ENCODE results near the gene SERPINA3. TPM values are rescaled to one million over a fixed set of nuclear protein-coding genes. Genes with fewer than 3 reads are reported as not detected.
"Not testable (repeated sequence)": the region's sequence is repeated elsewhere in the genome, so short reads cannot be mapped to it uniquely, and the experiment has no call there.

SERPINA3 gene
- polyA plus RNA-seq, 1 donor, result not detected

DNA sequence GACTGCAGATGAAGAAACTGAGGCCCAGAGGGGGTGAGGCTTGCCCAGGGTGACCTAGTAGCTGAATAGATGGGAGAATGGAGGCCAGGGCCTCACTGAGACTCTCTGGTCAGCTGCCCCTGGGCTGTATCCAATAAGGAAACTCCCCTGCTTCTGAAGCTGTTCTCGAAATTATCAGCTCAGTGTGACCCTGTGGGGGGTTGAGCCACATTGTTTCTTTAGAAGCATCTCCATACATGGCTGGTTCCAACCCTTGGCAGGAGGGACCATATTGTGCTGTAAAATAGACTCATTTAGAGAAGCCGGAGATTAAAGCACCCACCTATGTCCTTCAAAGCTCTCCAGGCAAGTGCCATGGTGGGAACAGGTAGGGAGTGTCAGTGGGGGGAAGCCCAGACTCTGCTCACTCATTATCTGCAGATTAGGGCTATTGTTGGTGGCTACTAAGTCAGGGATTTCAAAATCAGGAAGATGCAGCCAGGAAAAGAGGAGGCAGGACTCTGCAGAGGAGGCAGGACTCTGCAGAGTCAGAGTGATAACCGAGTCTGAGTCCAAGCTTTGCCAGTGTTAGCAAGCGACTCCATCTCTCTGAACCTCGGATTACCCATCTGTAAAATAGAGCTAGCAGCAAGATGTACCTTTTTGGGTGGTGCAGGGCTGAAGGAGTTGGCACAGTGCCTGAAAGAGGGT, 27.5 kb upstream of the SERPINA3 start:
- DNase-seq, result no peak

GRCh38 chr14:94586635-94587034, 25.6 kb upstream of the SERPINA3 start:
- no peak for DNase-seq

GRCh38 chr14:94588311-94588710, 23.9 kb upstream of the SERPINA3 start:
- no peak for DNase-seq

DNA sequence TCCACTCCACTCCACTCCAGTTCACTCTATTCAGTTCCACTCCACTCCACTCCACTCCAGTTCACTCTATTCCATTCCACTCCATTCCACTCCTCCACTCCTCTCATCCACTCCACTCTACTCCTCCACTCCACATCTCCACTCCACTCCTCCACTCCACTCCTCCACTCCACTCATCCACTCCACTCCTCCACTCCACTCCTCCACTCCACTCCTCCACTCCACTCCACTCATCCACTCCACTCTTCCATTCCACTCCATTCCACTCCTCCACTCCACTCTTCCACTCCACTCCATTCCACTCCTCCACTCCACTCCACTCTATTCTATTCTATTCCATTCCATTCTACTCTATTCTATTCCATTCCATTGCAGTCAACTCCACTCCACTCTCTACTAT, 21.1 kb upstream of the SERPINA3 start:
- no peak for DNase-seq

DNA sequence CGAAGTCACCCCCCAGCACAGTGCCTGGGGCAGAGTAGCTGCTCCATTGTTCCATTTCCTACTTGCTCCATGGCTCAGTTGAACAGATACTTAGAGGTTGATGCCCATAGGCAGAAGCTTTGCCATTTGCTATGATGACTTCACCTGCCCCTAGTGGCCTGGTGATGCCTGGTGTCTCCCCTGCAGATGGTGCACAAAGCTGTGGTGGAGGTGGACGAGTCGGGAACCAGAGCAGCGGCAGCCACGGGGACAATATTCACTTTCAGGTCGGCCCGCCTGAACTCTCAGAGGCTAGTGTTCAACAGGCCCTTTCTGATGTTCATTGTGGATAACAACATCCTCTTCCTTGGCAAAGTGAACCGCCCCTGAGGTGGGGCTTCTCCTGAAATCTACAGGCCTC, 20.3 kb upstream of the SERPINA3 start:
- no peak for DNase-seq

- no peak for DNase-seq
Measured at GRCh38 chr14:94592457-94592856, 19.7 kb upstream of the SERPINA3 start.

DNA sequence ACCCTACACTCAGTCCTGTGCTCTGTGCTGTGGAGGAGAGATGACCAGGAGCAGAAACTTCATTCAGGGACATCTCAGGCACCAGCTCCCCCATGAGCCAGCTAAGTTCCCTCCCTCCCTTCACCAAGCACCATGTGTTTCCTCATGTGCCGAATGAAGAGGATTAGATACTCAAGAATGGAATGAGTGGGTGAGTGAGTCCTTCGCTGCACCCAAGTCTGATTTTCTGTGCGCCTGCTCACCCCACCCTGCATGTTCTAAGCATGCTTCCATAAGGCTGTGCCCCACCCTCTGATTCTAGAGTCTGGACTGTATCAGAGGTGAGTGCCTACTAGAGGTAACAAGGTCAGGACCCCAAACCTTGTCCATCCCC, 18.8 kb upstream of the SERPINA3 start:
- no peak for DNase-seq

- no peak for DNase-seq
Measured at GRCh38 chr14:94593749-94594431, 18.3 kb upstream of the SERPINA3 start.

DNA sequence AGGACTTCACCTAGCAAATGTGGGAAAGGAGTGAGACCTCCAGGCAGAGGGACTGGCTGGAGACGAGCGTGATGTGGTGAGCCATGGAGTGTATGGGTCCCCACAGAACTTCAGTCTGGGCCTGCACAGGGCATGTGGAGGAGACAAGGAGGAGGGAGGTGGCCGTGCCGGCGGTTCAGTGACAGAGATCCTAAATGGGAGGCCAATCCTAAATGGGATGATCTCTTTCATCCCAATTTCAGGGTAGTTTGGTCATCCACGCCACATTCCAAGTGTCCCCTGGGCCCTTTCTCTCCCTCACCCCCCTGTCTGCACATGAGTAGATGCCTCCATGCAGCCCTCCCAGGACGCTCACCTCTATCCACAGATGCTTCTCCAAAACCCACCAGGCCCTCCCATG, 17.8 kb upstream of the SERPINA3 start:
- DNase-seq, result no peak

- DNase-seq, result no peak
Measured at GRCh38 chr14:94595912-94596311, 16.3 kb upstream of the SERPINA3 start.

DNA sequence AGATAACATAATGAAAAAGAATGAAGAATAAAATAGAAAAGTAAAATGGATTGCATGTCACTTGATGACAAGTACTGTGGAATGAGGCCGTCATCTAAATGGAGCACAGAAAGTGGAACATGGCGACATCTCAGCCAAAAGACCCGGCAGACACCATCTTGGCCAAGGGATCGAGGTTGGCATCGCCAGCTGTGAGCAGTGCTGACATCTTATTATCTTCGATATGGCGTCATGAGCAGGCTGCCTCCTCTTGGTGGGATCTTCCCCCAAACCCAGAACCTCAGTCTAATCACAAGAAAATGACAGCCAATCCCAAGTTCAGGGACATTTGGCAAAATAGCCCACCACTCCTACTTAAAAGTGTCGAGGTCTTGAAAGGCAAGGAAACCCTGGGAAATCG, 15.8 kb upstream of the SERPINA3 start:
- no peak for DNase-seq

- no peak for DNase-seq
Measured at GRCh38 chr14:94597788-94598187, 14.4 kb upstream of the SERPINA3 start.

DNA sequence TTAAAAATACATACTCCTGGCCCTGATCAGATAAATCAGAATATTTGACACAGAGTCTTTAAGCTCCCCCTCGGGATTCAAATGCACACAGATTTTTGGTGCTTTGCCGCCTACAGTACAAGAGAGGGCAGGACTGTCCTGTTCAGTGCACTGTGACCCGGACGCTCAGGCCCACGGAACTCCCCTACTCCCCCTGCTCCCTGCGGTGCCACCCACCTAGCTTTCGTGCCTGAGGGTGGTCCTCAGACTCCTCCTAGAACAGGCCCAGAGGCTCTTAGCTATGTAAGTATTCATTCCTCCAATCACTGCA, 13.7 kb upstream of the SERPINA3 start:
- no peak for DNase-seq

- DNase-seq, result no peak
Measured at GRCh38 chr14:94598816-94599655, 13.2 kb upstream of the SERPINA3 start.

DNA sequence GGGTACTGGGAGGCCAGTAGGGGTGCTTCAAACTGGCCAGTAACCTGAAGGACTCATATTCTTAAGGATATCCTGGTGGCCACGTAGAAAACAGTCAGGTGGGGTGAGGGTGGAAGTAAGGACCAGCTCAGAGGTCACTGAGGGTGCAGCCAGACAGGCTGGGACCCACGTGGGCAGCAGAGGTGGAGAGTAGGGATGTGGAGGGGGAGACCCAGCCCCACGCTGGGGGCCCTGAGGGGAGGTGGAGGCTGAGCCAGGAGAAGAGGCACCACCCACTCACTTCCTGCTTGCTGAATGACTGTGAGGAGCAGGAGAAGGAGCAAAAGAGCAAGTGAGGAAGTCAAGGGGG, 12.6 kb upstream of the SERPINA3 start:
- no peak for DNase-seq

DNA sequence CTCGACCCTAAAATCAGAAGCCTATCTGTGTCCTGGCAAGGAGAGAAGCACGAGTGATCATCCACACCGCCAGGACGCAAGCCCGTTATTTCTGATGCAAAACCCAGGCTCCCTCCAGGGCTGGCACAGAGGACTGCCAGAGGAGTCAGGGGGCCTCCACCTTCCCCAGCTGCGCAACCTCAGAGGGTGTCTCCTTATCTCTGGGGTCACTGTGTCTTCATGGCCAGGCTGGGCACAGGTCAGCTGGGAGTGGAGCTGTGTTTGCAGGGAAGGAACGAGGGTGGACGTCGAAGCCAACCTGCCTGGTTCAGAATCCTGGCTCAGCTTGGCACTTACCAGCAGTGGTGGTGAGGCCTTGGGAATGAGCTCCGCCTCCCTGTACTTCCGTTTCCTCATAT, 12.0 kb upstream of the SERPINA3 start:
- DNase-seq, result no peak

DNA sequence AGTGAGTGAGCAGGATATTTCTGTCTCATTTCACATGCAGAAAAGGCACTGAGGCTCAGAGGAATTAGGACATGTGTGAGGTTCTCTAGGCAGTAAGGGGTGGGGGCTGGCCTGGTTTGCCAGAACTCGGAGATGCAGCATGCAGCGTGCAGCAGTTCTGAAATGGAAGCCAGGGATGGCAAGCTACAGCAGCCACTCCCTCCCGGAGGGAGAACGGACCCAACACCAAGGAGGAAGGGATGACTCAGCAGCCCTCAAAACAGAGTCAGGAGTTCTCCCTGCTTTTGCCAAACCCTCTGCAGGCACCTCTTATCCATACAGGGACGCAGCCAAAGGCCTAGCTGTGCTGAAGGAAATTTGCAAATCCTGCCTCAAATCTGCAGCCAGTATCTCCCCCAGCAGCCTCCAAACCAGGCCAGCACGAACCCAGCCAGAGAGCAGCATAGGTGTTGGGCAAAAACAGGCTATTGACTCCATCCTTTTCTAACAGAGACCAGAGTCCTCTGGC, 10.3 kb upstream of the SERPINA3 start:
- DNase-seq, result peak; percentile 64

GRCh38 chr14:94602722-94603121, 9.5 kb upstream of the SERPINA3 start:
- DNase-seq, result no peak

DNA sequence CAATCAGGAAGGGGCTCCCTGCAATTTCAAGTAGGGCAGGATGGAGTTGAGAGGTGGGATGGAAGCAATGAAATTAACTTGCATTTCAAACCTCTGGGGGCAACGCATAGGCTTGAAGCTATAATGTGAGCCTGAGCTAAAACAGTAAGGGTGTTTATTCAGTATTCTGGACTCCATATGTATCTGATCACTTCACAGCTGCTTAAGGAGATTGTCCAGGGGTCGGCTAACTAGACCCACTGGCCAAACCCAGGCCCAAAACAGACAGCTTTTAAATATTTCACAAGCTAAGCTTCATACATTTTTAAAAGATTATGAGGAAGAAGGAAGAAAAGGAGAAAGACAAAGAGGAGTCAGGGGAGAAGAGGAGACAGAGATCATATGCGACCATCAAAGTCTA, 6.8 kb upstream of the SERPINA3 start:
- no peak for DNase-seq

DNA sequence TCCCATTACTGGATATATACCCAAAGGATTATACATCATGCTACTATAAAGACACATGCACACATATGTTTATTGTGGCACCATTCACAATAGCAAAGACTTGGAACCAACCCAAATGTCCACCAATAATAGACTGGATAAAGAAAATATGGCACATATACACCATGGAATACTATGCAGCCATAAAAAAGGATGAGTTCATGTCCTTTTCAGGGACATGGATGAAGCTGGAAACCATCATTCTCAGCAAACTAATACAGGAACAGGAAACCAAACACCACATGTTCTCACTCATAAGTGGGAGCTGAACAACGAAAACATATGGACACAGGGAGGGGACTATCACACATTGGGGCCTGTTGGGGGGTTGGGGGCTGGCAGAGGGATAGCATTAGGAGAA, 3.2 kb upstream of the SERPINA3 start:
- DNase-seq, result not testable (repeated sequence)

DNA sequence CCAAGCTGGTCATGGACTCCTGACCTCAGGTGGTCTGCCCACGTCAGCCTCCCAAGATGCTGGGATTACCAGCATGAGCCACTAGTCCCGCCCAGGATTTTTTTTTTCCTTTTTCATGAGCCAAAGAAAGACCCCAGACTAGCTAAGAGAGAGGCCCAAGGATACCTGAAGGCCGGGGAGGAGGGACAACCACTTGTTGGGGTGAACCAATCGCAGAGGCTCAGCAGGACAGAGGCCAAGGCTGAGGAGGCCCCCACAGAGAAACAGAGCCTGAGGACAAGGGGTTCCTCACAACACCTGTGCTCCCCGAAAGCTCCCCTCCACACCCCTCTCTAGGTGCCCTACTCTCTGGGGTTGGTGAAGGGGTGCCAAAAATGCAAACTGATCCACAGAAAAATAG, 1.0 kb upstream of the SERPINA3 start:
- DNase-seq, result no peak

- no peak for DNase-seq
Measured at GRCh38 chr14:94612580-94613554, 676 bp downstream of the SERPINA3 start.

Measured in hindlimb muscle (tissue), 1 donor.